Activated naive CD4-positive, alpha-beta T cell treated with anti-CD3 and anti-CD28 coated beads, Interleukin-2, amount 50 U/mL, for 72 hours (primary cell): Measurements from ENCODE around the gene SUMO2. TPM values are rescaled to one million over a fixed set of nuclear protein-coding genes. Genes with fewer than 3 reads are reported as not detected.
"Not testable (repeated sequence)": the region's sequence is repeated elsewhere in the genome, so short reads cannot be mapped to it uniquely, and the experiment has no call there.

Experiments
- ATAC-seq, 2 donors: fragments of 150-1000 bp; cut with Tn5 transposase; 2 replicates each; pipeline ENCODE4 v1.10.0; 2021; ENCODE audit warnings: mild to moderate bottlenecking in 2 of 2, moderate library complexity in 2 of 2
- DNase-seq, 2 donors: peaks; one replicate each; pipeline ENCODE4 v3.0.0; 2021 to 2022; ENCODE audit warnings: low spot score in 2 of 2
- H3K27ac Mint-ChIP-seq, 2 donors: one replicate each; pipeline ENCODE4 v1.8.0; 2022; ENCODE audit warnings: mild to moderate bottlenecking in 2 of 2, mixed read lengths in 2 of 2
- H3K36me3 Mint-ChIP-seq, 2 donors: one replicate each; pipeline ENCODE4 v1.8.0; 2022; ENCODE audit warnings: mixed read lengths in 2 of 2
- H3K9me3 Mint-ChIP-seq, 2 donors: one replicate each; pipeline ENCODE4 v1.8.0; 2022; ENCODE audit warnings: mixed read lengths in 2 of 2
- total RNA-seq, 2 donors: library from RNA; stranded (reverse); gene quantifications; one replicate each; pipeline ENCODE4 v1.2.3, GENCODE V29; 2022

The SUMO2 gene
- total RNA-seq, 2 donors from 2014 or later = 557 to 621 TPM

DNA sequence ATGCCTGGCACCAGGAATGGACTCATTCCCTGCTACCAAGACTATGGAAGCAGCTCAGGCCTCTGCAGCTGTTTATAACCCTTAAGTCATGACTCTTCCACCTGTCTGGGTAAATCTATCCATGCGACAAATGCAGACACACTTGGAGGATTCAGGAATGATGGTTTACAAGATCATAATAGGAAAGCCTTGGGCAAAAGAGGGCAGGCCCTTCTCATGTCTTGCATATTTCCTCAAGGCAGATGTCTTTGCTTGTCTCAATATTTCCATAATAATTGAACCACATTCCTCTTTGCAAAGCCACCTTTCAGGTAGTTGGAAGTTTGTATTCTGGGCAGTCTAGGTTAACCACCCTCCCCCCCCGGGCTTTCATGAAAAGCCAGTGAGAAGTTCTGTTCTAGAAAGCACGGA lies 27.6 kb downstream of the SUMO2 start:
- Mint-ChIP-seq H3K27ac (peak overlapping the region in 1 of 2 donors; percentile 94), H3K9me3 (no peaks in the 10 kb centered on the region), H3K36me3 (peaks cover 18% of the 10 kb centered on the region in 2 donors)
- DNase-seq (no peak), ATAC-seq (no peak)

DNA sequence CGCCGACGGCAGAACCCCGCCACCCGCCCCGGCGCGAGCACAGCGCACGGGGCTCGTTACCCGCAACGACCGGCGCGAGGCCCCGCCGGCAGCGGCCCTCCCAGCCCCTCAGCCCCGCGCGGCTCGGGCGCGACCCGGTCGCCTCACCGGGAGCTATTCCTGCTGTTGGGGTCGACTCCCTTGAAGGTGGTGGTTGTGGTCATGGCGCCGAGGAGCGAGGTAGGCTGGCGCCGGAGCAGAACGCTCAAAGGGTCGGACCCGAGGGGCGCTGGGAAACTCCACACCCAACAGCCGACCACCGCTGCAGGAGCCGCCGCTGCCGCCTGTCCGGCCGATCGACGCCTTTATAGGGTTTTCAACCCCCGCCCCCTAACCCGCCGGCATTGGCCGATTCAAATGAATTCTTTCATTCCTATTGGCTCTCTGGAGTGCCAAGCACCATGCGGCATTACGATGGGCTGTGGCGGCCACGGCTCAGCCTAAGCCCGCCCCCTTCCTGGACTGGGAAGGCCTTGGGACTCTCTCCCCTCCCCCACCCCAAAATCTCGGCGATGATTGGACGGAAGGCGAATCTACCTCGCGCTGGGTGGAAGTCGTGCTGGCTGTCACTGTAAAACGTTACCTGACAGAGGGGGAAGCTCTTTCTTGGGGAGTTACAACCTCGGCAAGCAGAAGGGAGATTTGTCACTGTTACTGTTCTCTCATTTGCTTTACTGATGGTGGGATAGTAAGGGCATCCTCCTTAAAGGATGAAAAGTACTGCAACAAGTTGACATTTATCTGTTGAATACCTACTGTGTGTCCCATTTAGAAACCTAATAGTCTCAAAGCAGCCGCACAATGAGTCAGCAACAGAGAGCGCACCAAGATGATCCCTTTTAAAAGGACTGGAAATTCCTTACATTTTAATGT lies 28.3 kb downstream of the SUMO2 start, which contains the start of gene JPT1:
Gene JPT1 (minus strand): TSS at position 318 of the 912 bp plus-strand sequence. CDS start 115 bp downstream, at position 203.
- ATAC-seq (peak; percentile 96 to 98), DNase-seq (peak; percentile 97 to 98)
- Mint-ChIP-seq H3K36me3 (peaks cover 18 to 24% of the 10 kb centered on the region in 2 donors), H3K9me3 (no peaks in the 10 kb centered on the region), H3K27ac (peak within 1 kb of the TSS; percentile 93 to 94)

DNA sequence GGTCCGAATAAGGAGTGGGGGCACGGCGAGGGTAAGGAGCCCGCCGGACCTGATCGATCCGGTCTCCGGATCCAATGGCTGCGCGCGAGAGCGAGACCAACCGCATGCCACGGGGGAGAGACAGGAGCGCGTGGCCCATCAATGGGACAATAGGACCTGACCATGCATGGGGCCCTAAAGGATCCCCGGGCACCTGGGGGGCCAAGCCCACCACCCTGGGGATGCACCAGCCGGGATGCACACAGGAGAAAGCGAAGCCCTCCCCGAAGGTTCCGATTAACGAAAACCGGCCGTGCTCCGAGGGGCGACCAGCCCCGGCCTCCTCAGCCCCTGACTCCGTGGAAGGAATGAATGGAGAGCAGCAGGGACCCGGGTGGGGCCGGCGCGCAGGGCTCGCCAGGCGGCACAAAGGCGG lies 29.0 kb downstream of the SUMO2 start:
- ATAC-seq (peak; percentile 6 to 9), DNase-seq (peak in 1 of 2 donors; percentile 29)
- H3K36me3 Mint-ChIP-seq = peaks cover 18 to 26% of the 10 kb centered on the region in 2 donors
- peak overlapping the region; percentile 93 to 94 for H3K27ac Mint-ChIP-seq
- no peaks in the 10 kb centered on the region for H3K9me3 Mint-ChIP-seq

DNA sequence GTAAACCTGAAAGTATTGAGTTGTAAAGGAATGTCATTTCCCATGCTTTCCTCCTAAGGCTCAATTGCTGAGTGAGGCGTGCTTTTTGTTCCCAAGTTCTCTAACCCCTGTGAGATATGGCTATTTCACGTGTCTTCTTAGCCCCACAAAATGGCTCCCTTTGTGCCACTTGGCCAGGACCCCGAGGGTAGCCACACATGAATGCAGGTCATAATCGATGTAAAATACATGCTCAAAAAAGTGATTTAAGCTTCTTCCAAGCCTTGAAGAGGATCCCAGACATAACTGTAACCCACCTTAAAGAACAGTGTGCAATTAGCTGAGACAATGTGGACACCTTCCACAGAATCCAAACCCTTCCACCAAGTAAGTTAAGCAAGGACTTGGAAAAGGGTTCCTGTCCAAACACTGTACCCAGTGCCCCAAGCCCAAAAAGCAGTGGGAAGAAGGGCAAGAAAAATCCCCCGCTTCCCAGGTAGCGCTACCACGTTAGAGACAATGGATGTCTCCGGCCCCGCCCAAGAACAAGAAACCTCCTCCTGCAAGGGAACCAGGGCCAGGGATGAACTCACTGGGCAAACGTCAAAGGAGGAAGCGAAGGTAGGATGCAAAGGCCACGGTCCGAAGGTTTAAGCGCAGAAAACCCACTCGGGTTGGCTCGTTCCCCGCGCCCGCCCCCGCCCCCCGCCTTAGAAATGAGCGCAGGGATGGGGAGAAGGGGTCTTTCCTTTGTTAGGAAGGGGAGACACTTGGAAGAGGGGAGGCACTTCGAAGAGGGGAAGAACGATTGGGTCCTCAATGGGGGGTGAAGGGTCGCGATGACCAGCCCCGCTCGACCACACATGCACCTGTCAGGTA lies 29.6 kb downstream of the SUMO2 start:
- Mint-ChIP-seq H3K9me3 (no peaks in the 10 kb centered on the region), H3K36me3 (peaks cover 18 to 32% of the 10 kb centered on the region in 2 donors), H3K27ac (peak overlapping the region; percentile 93 to 94)
- DNase-seq = peak; percentile 33 to 55
- no peak for ATAC-seq

DNA sequence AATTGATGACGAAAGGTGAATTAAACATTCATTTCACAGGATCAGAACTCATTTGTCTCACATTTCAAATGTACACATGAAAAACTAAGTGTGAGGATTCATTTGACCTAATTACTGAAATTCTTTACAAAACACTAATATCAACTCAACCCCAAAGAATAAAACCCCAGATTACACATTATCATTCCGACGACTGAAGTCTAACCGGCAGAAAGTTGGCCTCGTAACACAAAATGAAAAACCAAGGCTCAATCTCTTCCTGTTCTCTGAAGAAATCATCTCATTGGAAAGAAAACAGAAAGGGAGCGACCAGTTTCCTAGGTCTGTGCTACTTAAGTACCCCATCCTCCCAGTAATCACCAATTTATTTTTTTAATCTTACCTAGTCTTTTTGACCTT lies 30.2 kb downstream of the SUMO2 start:
- DNase-seq = no peak
- Mint-ChIP-seq H3K36me3 (peaks cover 21 to 37% of the 10 kb centered on the region in 2 donors), H3K27ac (peak overlapping the region; percentile 93 to 94), H3K9me3 (no peaks in the 10 kb centered on the region)
- ATAC-seq = no peak

DNA sequence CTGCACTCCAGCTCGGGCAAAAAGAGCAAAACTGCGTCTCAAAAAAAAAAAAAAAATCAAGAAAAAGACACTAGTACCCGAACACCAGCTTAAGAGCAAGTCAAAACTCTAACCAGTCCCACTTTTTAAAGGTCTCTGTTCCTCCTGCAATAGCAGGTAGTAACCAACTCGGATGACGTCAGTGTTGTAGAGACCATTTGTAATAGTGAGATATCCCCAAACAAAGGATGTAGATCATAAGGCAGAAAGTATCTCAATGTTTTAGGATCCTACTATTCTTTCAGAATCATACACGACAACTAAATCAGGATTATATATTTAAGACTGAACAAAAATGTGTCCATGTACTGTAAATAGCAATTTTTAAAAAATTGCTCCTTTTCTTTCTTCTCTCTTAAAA lies 30.8 kb downstream of the SUMO2 start:
- peak overlapping the region in 1 of 2 donors; percentile 29 for H3K27ac Mint-ChIP-seq
- no peaks in the 10 kb centered on the region for H3K9me3 Mint-ChIP-seq
- peaks cover 27 to 43% of the 10 kb centered on the region in 2 donors for H3K36me3 Mint-ChIP-seq
- DNase-seq (no peak), ATAC-seq (no peak)

DNA sequence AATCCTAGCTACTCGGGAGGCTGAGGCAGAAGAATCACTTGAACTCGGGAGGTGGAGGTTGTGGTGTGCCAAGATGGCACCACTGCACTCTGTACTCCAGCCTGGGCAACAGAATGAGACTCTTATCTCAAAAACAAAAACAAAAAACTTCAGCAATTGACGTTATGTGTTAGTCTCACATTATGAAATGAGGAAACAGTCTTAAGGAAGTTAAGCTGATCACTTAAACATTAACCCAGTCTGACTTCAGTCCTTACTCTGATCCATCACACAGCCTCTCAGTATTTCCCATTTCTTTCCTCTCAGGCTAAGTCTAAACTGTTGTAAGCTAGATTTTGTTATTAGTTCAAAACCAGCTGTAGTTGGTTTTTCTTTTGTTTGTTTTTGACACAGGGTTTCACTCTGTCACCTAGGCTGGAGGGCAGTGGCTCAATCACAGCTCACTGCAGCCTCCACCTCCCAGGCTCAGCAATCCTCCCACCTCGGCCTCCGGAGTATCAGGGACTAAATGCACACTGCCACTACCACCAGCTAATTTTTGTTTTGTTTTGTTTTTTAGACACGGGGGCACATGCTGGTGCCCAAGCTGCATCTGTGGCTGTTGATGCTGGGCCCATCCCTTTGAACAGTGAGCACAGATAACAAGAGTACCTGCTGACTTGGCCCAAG lies 34.7 kb downstream of the SUMO2 start:
- Mint-ChIP-seq H3K9me3 (no peaks in the 10 kb centered on the region), H3K36me3 (peaks cover 25 to 57% of the 10 kb centered on the region in 2 donors), H3K27ac (peak overlapping the region; percentile 0 to 18)
- ATAC-seq (no peak), DNase-seq (no peak)

DNA sequence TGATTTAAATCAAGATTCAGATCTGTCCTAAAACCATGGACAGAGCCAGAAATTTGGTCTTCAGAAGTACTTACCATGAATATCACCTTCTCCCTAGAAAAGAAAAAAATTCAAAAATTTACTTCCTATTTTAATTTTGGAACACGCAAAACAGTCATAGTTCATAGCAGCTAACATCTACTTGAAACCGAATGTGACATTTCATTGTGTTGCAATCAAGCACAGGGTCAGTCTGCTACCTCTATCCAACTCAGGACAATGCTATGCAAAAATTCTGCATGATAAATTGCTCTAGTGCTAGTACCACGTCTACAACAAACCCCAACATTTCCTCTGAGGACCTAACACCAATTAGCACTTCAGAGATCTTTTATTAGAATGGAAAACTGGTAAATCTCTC lies 36.2 kb downstream of the SUMO2 start:
- no peak overlapping the region for H3K27ac Mint-ChIP-seq
- no peaks in the 10 kb centered on the region for H3K9me3 Mint-ChIP-seq
- DNase-seq (no peak), ATAC-seq (no peak)
- peaks cover 16 to 50% of the 10 kb centered on the region in 2 donors for H3K36me3 Mint-ChIP-seq

DNA sequence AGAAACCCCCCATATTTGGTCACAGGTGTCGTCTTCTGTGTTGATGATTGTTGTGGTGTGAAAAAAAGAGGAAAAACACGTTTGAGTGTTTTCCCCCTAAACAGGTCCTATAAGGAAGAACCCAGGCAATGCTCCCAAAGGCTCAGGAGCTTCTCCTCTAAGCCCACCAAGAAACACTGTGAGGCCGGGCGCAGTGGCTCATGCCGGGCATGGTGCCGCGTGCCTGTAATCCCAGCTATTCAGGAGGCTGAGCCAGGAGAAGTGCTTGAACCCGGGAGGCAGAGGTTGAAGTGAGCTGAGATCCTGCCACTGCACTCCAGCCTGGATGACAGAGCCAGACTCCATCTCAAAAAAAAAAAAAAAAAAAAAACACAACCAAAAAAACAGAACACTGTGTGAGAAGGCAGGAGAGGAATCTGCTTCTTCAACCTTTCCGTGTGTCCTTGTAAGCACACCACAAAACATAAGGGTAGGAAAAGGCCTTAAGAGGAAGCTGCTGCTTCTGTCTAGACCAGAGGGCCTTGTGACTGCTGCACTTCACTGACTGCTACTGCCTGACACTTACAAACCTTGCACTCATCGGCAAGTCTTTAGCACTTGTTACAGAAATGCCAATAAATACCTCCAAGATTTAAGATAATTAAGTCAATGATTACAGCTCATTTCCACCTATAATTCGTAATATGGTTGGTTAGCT lies 37.8 kb downstream of the SUMO2 start:
- DNase-seq = no peak
- H3K36me3 Mint-ChIP-seq = peaks cover 16 to 60% of the 10 kb centered on the region in 2 donors
- H3K9me3 Mint-ChIP-seq = no peaks in the 10 kb centered on the region
- no peak overlapping the region for H3K27ac Mint-ChIP-seq
- ATAC-seq = no peak

DNA sequence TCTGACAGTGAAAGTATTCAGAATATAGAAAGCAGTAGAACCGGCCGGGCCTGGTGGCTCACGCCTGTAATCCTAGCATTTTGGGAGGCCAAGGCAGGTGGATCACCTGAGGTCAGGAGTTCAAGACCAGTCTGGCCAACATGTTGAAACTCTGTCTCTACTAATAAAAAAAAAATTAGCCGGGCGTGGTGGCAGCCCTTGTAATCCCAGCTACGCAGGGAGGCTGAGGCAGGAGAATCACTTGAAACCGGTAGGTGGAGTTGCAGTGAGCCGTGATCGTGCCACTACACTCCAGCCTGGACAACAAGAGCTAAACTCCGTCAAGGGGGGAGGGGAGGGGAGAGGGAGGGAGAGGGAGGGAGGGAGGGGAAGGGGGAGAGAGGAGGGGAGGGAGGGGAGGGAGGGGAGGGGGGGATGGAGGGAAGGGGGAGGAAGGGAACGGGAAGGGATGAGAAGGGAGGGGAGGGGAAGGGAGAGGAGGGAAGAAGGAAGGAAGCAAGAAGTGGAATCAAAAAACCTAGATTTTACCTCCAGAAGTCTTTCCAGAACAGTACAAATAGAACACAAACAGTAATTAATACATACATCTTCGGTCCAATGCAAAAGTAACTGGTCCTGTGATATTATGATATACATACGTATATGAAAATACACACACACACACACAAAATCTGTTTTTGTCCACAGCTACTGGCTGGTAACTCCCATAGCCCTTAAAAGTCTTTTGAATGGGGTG lies 40.4 kb downstream of the SUMO2 start:
- DNase-seq (no peak), ATAC-seq (no peak)
- Mint-ChIP-seq H3K36me3 (peaks cover 13 to 44% of the 10 kb centered on the region in 2 donors), H3K9me3 (no peaks in the 10 kb centered on the region), H3K27ac (no peak overlapping the region)

DNA sequence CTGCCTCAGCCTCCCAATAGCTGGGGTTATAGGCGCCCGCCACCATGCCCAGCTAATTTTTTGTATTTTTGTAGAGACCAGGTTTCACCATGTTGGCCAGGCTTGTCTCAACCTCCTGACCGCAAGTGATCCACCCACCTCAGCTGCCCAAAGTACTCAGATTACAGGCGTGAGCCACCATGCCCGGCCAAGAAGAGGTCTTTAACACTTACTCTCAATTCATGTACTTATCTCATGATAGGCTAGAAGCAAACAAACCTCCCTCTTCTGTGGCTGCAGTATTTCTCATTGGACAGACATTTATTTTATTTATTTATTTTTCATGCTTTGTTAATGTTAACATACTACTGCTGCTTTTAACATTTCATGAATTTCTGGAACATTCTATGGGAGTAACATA lies 44.2 kb downstream of the SUMO2 start:
- H3K9me3 Mint-ChIP-seq = no peaks in the 10 kb centered on the region
- H3K27ac Mint-ChIP-seq = peak overlapping the region in 1 of 2 donors; percentile 53
- DNase-seq = no peak
- ATAC-seq = no peak
- peaks cover 0 to 19% of the 10 kb centered on the region in 2 donors for H3K36me3 Mint-ChIP-seq

DNA sequence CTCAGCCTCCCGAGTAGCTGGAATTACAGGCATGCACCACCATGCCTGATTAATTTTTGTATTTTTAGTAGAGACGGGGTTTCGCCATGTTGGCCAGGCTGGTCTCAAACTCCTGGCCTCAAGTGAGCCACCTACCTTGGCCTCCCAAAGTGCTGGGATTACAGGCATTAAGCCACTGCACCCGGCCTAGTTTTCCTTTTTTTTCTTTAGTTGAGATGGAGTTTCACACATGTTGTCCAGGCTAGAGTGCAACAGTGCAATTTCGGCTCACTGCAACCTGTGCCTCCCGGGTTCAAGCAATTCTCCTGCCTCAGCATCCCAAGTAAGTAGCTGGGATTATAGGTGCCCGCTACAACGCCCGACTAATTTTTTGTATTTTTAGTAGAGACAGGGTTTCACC lies 45.0 kb downstream of the SUMO2 start:
- peaks cover 0 to 18% of the 10 kb centered on the region in 2 donors for H3K36me3 Mint-ChIP-seq
- H3K9me3 Mint-ChIP-seq, DNase-seq, ATAC-seq, H3K27ac Mint-ChIP-seq: not testable (repeated sequence)

DNA sequence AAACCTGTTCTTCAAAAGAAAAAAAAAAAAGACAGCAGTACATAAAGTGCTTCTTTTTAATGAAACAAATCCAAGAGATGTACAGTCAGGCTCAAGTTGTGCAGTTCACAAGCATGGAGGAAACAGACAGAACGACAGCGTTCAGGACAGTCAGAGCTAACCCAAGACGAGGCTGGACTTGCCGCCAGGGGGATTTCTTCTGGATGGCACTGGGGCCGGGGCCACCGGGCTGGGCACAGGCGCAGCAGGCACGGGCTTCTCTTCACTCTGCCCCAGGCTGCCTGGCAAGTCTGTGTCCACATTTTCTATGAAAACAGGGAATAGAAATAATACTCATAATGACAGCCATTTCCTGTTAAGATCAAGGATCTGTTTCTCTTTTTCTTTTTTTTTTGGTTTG lies 46.8 kb downstream of the SUMO2 start:
- ATAC-seq (no peak), DNase-seq (no peak)
- H3K36me3 Mint-ChIP-seq = peaks cover 1 to 11% of the 10 kb centered on the region in 2 donors
- H3K27ac Mint-ChIP-seq = peak overlapping the region; percentile 15 to 66
- H3K9me3 Mint-ChIP-seq = no peaks in the 10 kb centered on the region

DNA sequence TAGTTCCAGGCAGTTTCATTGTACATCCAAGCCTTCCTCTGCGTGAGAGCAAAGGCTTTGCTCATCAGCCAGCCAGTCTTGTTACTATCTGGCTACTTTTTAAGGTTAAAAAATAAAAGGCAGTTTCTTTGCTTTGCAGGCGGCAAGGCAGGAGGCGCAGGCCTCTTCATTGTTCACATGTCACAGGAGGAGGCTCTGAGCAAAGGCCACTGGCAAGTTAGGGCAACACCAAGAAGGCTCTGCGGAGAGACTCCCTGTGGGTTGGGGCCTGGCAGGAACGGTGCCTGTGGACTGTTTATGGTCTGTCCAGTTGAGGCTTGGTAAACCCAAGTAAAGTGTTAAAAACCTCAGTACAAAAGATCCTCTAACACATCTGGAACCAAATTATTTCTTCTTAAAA lies 47.3 kb downstream of the SUMO2 start:
- H3K36me3 Mint-ChIP-seq = peaks cover 6 to 14% of the 10 kb centered on the region in 2 donors
- H3K9me3 Mint-ChIP-seq = no peaks in the 10 kb centered on the region
- no peak for ATAC-seq
- DNase-seq = no peak
- peak overlapping the region; percentile 15 to 66 for H3K27ac Mint-ChIP-seq

DNA sequence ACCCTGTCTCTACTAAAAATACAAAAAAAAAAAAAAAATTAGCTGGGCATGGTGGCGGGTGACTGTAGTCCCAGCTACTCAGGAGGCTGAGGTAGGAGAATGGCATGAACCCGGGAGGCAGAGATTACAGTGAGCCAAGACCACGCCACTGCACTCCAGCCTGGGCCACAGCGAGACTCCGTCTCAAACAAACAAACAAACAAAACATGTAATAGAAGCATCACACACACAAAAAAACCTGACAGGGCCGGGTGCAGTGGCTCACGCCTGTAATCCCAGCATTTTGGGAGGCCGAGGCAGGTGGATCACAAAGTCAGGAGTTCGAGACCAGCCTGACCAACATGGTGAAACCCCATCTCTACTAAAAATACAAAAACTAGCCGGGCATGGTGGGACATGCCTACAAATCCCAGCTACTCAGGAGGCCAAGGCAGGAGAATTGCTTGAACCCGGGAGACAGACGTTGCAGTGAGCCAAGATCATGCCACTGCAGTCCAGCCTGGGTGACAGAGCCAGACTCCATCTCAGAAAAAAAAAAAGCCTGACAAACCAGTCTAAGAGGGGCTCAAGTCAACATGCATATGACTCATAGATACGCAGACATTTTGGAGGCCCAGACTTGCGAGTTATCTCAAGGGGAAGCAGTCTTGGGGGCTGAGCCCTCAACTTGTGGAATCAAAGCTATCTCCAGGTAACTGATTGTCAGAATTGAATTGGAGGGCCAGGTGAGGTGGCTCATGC lies 49.0 kb downstream of the SUMO2 start:
- not testable (repeated sequence) for H3K36me3 Mint-ChIP-seq, ATAC-seq, H3K9me3 Mint-ChIP-seq, DNase-seq
- peak overlapping the region in 1 of 2 donors; percentile 22 for H3K27ac Mint-ChIP-seq
